Measurements from ENCODE around the gene EDDM3A. TPM values are rescaled to one million over a fixed set of nuclear protein-coding genes. Genes with fewer than 3 reads are reported as not detected.
"Not testable (repeated sequence)": the region's sequence is repeated elsewhere in the genome, so short reads cannot be mapped to it uniquely, and the experiment has no call there.

The EDDM3A gene
- total RNA-seq, 2 experiments from 2014 or later = not detected

- H3K36me3 Mint-ChIP-seq (ENCODE audit: low read depth); intact Hi-C loops (cut with DNase I, micrococcal nuclease); H3K27ac Mint-ChIP-seq; POLR2A ChIA-PET; H3K27me3 Mint-ChIP-seq; CTCF ChIA-PET; ATAC-seq; H3K4me3 Mint-ChIP-seq; H3K4me1 Mint-ChIP-seq; DNase-seq; H3K9me3 Mint-ChIP-seq (ENCODE audit: low read depth): not testable (repeated sequence)
Observed at GRCh38 chr14:20759465-20759864, 13.8 kb downstream of the EDDM3A start.

- CTCF ChIA-PET = interaction anchor here (0.9 kb wide), 1 partner anchor 51 kb away, joined by 4 read pairs; no protein-coding TSS in a partner anchor
- intact Hi-C loops (cut with DNase I, micrococcal nuclease) = no loop called here
- H3K4me3 Mint-ChIP-seq = no peak overlapping the region
- H3K4me1 Mint-ChIP-seq = no peaks in the 10 kb centered on the region
- DNase-seq = no peak
- H3K27ac Mint-ChIP-seq = no peak overlapping the region
- H3K36me3 Mint-ChIP-seq (ENCODE audit: low read depth) = no peaks in the 10 kb centered on the region
- H3K9me3 Mint-ChIP-seq (ENCODE audit: low read depth) = no peaks in the 10 kb centered on the region
- POLR2A ChIA-PET = no interaction called here
- ATAC-seq = no peak
- no peaks in the 10 kb centered on the region for H3K27me3 Mint-ChIP-seq
Observed at GRCh38 chr14:20760950-20761349, 15.3 kb downstream of the EDDM3A start.

GRCh38 chr14:20768593-20768892, 22.9 kb downstream of the EDDM3A start:
- ATAC-seq (no peak), DNase-seq (no peak)
- Mint-ChIP-seq H3K9me3 (ENCODE audit: low read depth) (no peaks in the 10 kb centered on the region), H3K27ac (no peak overlapping the region), H3K4me3 (no peak overlapping the region), H3K36me3 (ENCODE audit: low read depth) (no peaks in the 10 kb centered on the region), H3K4me1 (no peaks in the 10 kb centered on the region), H3K27me3 (peaks cover 3% of the 10 kb centered on the region)
- intact Hi-C loops (cut with DNase I, micrococcal nuclease) = no loop called here
- ChIA-PET CTCF (no interaction called here), POLR2A (no interaction called here)

- no peaks in the 10 kb centered on the region for H3K36me3 Mint-ChIP-seq (ENCODE audit: low read depth)
- H3K27me3 Mint-ChIP-seq = peaks cover 3% of the 10 kb centered on the region
- CTCF ChIA-PET = no interaction called here
Observed at GRCh38 chr14:20769421-20769820, 23.7 kb downstream of the EDDM3A start.

GRCh38 chr14:20772650-20773049, 27.0 kb downstream of the EDDM3A start:
- no peak for ATAC-seq
- intact Hi-C loops (cut with DNase I, micrococcal nuclease) = no loop called here
- no peak for DNase-seq
- ChIA-PET POLR2A (no interaction called here), CTCF (no interaction called here)
- no peak overlapping the region for H3K4me3 Mint-ChIP-seq
- H3K9me3 Mint-ChIP-seq (ENCODE audit: low read depth) = no peaks in the 10 kb centered on the region
- H3K27ac Mint-ChIP-seq = no peak overlapping the region
- peaks cover 5% of the 10 kb centered on the region for H3K27me3 Mint-ChIP-seq
- no peaks in the 10 kb centered on the region for H3K36me3 Mint-ChIP-seq (ENCODE audit: low read depth)
- no peaks in the 10 kb centered on the region for H3K4me1 Mint-ChIP-seq

More at GRCh38 chr14:20769421-20769820, 23.7 kb downstream of the EDDM3A start:
- Mint-ChIP-seq H3K27ac (no peak overlapping the region), H3K4me3 (no peak overlapping the region), H3K9me3 (ENCODE audit: low read depth) (no peaks in the 10 kb centered on the region), H3K4me1 (no peaks in the 10 kb centered on the region)
- POLR2A ChIA-PET = no interaction called here
- no peak for ATAC-seq
- intact Hi-C loops (cut with DNase I, micrococcal nuclease) = no loop called here
- no peak for DNase-seq

- peaks cover 2% of the 10 kb centered on the region for H3K27me3 Mint-ChIP-seq
- ATAC-seq = no peak
- no peaks in the 10 kb centered on the region for H3K4me1 Mint-ChIP-seq
- no peaks in the 10 kb centered on the region for H3K9me3 Mint-ChIP-seq (ENCODE audit: low read depth)
- ChIA-PET POLR2A (no interaction called here), CTCF (no interaction called here)
- no peak for DNase-seq
- intact Hi-C loops (cut with DNase I, micrococcal nuclease) = no loop called here
- H3K4me3 Mint-ChIP-seq = no peak overlapping the region
- no peaks in the 10 kb centered on the region for H3K36me3 Mint-ChIP-seq (ENCODE audit: low read depth)
- no peak overlapping the region for H3K27ac Mint-ChIP-seq
Observed at GRCh38 chr14:20774258-20774824, 28.7 kb downstream of the EDDM3A start.

- DNase-seq (no peak), ATAC-seq (no peak)
- intact Hi-C loops (cut with DNase I, micrococcal nuclease) = no loop called here
- Mint-ChIP-seq H3K4me1 (no peaks in the 10 kb centered on the region), H3K27me3 (peaks cover 2% of the 10 kb centered on the region), H3K27ac (no peak overlapping the region), H3K4me3 (no peak overlapping the region), H3K36me3 (ENCODE audit: low read depth) (no peaks in the 10 kb centered on the region), H3K9me3 (ENCODE audit: low read depth) (no peaks in the 10 kb centered on the region)
- ChIA-PET POLR2A (interaction anchor here (0.7 kb wide), 1 partner anchor 83 kb away, joined by 7 read pairs; no protein-coding TSS in a partner anchor), CTCF (interaction anchor here (0.6 kb wide), 1 partner anchor 117 kb away, joined by 3 read pairs; no protein-coding TSS in a partner anchor)
Observed at GRCh38 chr14:20775043-20775442, 29.4 kb downstream of the EDDM3A start.

GRCh38 chr14:20775901-20776300, 30.2 kb downstream of the EDDM3A start:
- DNase-seq (no peak), ATAC-seq (no peak)
- H3K27me3 Mint-ChIP-seq = peaks cover 2% of the 10 kb centered on the region
- ChIA-PET POLR2A (no interaction called here), CTCF (no interaction called here)
- no peaks in the 10 kb centered on the region for H3K9me3 Mint-ChIP-seq (ENCODE audit: low read depth)
- H3K27ac Mint-ChIP-seq = no peak overlapping the region
- H3K4me3 Mint-ChIP-seq = no peak overlapping the region
- H3K4me1 Mint-ChIP-seq = peaks cover 5% of the 10 kb centered on the region
- H3K36me3 Mint-ChIP-seq (ENCODE audit: low read depth) = no peaks in the 10 kb centered on the region
- intact Hi-C loops (cut with DNase I, micrococcal nuclease) = no loop called here

GRCh38 chr14:20781803-20782202, 36.1 kb downstream of the EDDM3A start:
- CTCF ChIA-PET = interaction anchor here (0.6 to 1.3 kb wide), 4 partner anchors 25 to 190 kb away, joined by 3 to 4 read pairs (median 3); no protein-coding TSS in a partner anchor
- peak overlapping the region; percentile 77 for H3K27ac Mint-ChIP-seq
- ATAC-seq = peak; percentile 59

GRCh38 chr14:20782280-20782890, 36.7 kb downstream of the EDDM3A start:
- Mint-ChIP-seq H3K4me1 (peaks cover 26% of the 10 kb centered on the region), H3K9me3 (ENCODE audit: low read depth) (no peaks in the 10 kb centered on the region), H3K27ac (peak overlapping the region; percentile 77), H3K4me3 (peak overlapping the region; percentile 39), H3K27me3 (no peaks in the 10 kb centered on the region), H3K36me3 (ENCODE audit: low read depth) (no peaks in the 10 kb centered on the region)
- peak; percentile 57 for ATAC-seq
- DNase-seq = peak; percentile 14
- ChIA-PET CTCF (interaction anchor here (0.6 to 1.3 kb wide), 4 partner anchors 26 to 439 kb away, joined by 3 to 4 read pairs (median 4); partner anchors contain the start of gene PARP2), POLR2A (no interaction called here)
- intact Hi-C loops (cut with DNase I, micrococcal nuclease) = no loop called here

More at GRCh38 chr14:20781803-20782202, 36.1 kb downstream of the EDDM3A start:
- POLR2A ChIA-PET = no interaction called here
- H3K9me3 Mint-ChIP-seq (ENCODE audit: low read depth) = no peaks in the 10 kb centered on the region
- peaks cover 26% of the 10 kb centered on the region for H3K4me1 Mint-ChIP-seq
- peak; percentile 37 for DNase-seq
- no peaks in the 10 kb centered on the region for H3K27me3 Mint-ChIP-seq
- peak overlapping the region; percentile 39 for H3K4me3 Mint-ChIP-seq
- intact Hi-C loops (cut with DNase I, micrococcal nuclease) = no loop called here
- H3K36me3 Mint-ChIP-seq (ENCODE audit: low read depth) = no peaks in the 10 kb centered on the region

GRCh38 chr14:20787025-20787424, 41.3 kb downstream of the EDDM3A start:
- Mint-ChIP-seq H3K4me1 (peaks cover 10% of the 10 kb centered on the region), H3K27ac (no peak overlapping the region), H3K27me3 (no peaks in the 10 kb centered on the region), H3K9me3 (ENCODE audit: low read depth) (no peaks in the 10 kb centered on the region), H3K36me3 (ENCODE audit: low read depth) (no peaks in the 10 kb centered on the region), H3K4me3 (no peak overlapping the region)
- DNase-seq (no peak), ATAC-seq (no peak)
- CTCF ChIA-PET = interaction anchor here (1.0 kb wide), 1 partner anchor 201 kb away, joined by 3 read pairs; no protein-coding TSS in a partner anchor
- intact Hi-C loops (cut with DNase I, micrococcal nuclease) = no loop called here
- POLR2A ChIA-PET = no interaction called here

GRCh38 chr14:20789230-20789813, 43.6 kb downstream of the EDDM3A start:
- intact Hi-C loops (cut with DNase I, micrococcal nuclease) = no loop called here
- H3K9me3 Mint-ChIP-seq (ENCODE audit: low read depth) = no peaks in the 10 kb centered on the region
- ATAC-seq (no peak), DNase-seq (no peak)
- ChIA-PET CTCF (interaction anchor here (0.8 kb wide), 1 partner anchor 50 kb away, joined by 4 read pairs; no protein-coding TSS in a partner anchor), POLR2A (no interaction called here)
- no peaks in the 10 kb centered on the region for H3K36me3 Mint-ChIP-seq (ENCODE audit: low read depth)
- no peak overlapping the region for H3K27ac Mint-ChIP-seq
- H3K4me3 Mint-ChIP-seq = no peak overlapping the region
- no peaks in the 10 kb centered on the region for H3K27me3 Mint-ChIP-seq
- H3K4me1 Mint-ChIP-seq = no peaks in the 10 kb centered on the region
